HepG2 (cell line): Measurements from ENCODE around the gene CDC37L1. TPM values are rescaled to one million over a fixed set of nuclear protein-coding genes. Genes with fewer than 3 reads are reported as not detected.

Experiments used
- BRF2 ChIP-seq: sonication (generic); formaldehyde crosslinking; IDR thresholded peaks from 2 replicates; pipeline ENCODE4 v1.8.1; 2022; ENCODE audit warnings: mild to moderate bottlenecking, missing genetic modification reagents
- CHD4 ChIP-seq: fragments of 200-600 bp; sonication (generic); IDR thresholded peaks from 2 replicates; pipeline ENCODE4 v1.7.0; 2017; ENCODE audit warnings: mild to moderate bottlenecking, low read length, borderline replicate concordance
- DBP ChIP-seq: sonication (generic); formaldehyde crosslinking; IDR thresholded peaks from 2 replicates; pipeline ENCODE4 v1.4.0; 2020; ENCODE audit warnings: missing genetic modification reagents; ENCODE audit errors: not compliant biosample characterization
- MEIS2 ChIP-seq: sonication (generic); formaldehyde crosslinking; IDR thresholded peaks from 2 replicates; pipeline ENCODE4 v1.9.0; 2021; ENCODE audit warnings: mild to moderate bottlenecking, missing genetic modification reagents
- MYC ChIP-seq: sonication (generic); formaldehyde crosslinking; IDR thresholded peaks from 2 replicates; pipeline ENCODE4 v1.9.0; 2021; ENCODE audit warnings: missing genetic modification reagents, borderline replicate concordance
- MYNN ChIP-seq: sonication (generic); formaldehyde crosslinking; IDR thresholded peaks from 2 replicates; pipeline ENCODE4 v1.4.0; 2020; ENCODE audit warnings: mild to moderate bottlenecking, low read depth, missing genetic modification reagents
- RERE ChIP-seq: IDR thresholded peaks from 2 replicates; pipeline ENCODE4 v1.6.1; 2016; ENCODE audit warnings: low read depth, missing genetic modification reagents, missing compliant biosample characterization
- SMARCC2 ChIP-seq: fragments of 450-650 bp; IDR thresholded peaks from 2 replicates; pipeline ENCODE4 v1.6.1; 2017; ENCODE audit warnings: antibody characterized with exemption, mild to moderate bottlenecking
- SUZ12 ChIP-seq: fragments of 150-350 bp; IDR thresholded peaks from 2 replicates; pipeline ENCODE4 v1.6.1; 2014; ENCODE audit warnings: low read depth, low read length
- ZBTB7B ChIP-seq: sonication (generic); formaldehyde crosslinking; IDR thresholded peaks from 2 replicates; pipeline ENCODE4 v1.4.0; 2020; ENCODE audit warnings: missing genetic modification reagents
- ZFAT ChIP-seq: sonication (generic); formaldehyde crosslinking; conservative IDR thresholded peaks from 2 replicates; pipeline ENCODE4 v1.8.1; 2023; ENCODE audit warnings: missing genetic modification reagents, inconsistent platforms
- ZNF101 ChIP-seq: sonication (generic); formaldehyde crosslinking; IDR thresholded peaks from 2 replicates; pipeline ENCODE4 v1.4.0; 2020; ENCODE audit warnings: mild to moderate bottlenecking, low read depth, missing genetic modification reagents, borderline replicate concordance
- ZNF205 ChIP-seq: IDR thresholded peaks from 2 replicates; pipeline ENCODE4 v1.6.1; 2018; ENCODE audit warnings: missing biosample characterization, missing genetic modification reagents
- ZNF33A ChIP-seq: sonication (generic); formaldehyde crosslinking; IDR thresholded peaks from 2 replicates; pipeline ENCODE4 v1.5.1; 2020; ENCODE audit warnings: missing genetic modification reagents, mild to moderate bottlenecking, moderate library complexity, borderline replicate concordance
- ZNF451 ChIP-seq: sonication (generic); formaldehyde crosslinking; IDR thresholded peaks from 2 replicates; pipeline ENCODE4 v1.5.0; 2020; ENCODE audit warnings: mild to moderate bottlenecking, missing genetic modification reagents
- ZNF788 ChIP-seq: sonication (generic); formaldehyde crosslinking; IDR thresholded peaks from 2 replicates; pipeline ENCODE4 v1.5.0; 2020; ENCODE audit warnings: mild to moderate bottlenecking, missing genetic modification reagents, borderline replicate concordance
- polyA plus RNA-seq, 8 experiments: library from polyadenylated mRNA; depleted of rRNA in 3 of 8; stranded (reverse) in 7 of 8; unstranded in 1 of 8; fragments of >200 nt; fragmentation: Illumina TruSeq in 4 of 8; extraction: Trizol in 4 of 8; gene quantifications; 2 replicates each; pipeline versions ENCODE4 v1.2.1 to v1.2.3, GENCODE V29; 2011 to 2016; ENCODE audit warnings: low read depth in 4 of 8, missing spikeins in 1 of 8, mixed read lengths in 1 of 8; ENCODE audit not compliant: insufficient read depth in 1 of 8
- total RNA-seq, 5 experiments: library from RNA; depleted of rRNA; stranded (reverse); fragments of >200 nt; fragmentation: Illumina TruSeq; extraction: Trizol; gene quantifications; 2 replicates each; pipeline ENCODE4 v1.2.3, GENCODE V29; 2016; ENCODE audit warnings: low read depth in 1 of 5
- TF ChIP-seq, protein P1 (sequence below), 2 experiments: sonication (generic) in 1 of 2; formaldehyde crosslinking in 1 of 2; IDR thresholded peaks; 2 replicates each; pipeline versions ENCODE4 v1.4.0 to v1.6.1; 2018 to 2020; ENCODE audit warnings: missing genetic modification reagents in 2 of 2, borderline replicate concordance in 1 of 2, low read depth in 1 of 2, mild to moderate bottlenecking in 1 of 2, missing biosample characterization in 1 of 2
- TF ChIP-seq, protein P2 (sequence below): sonication (generic); formaldehyde crosslinking; IDR thresholded peaks from 2 replicates; pipeline ENCODE4 v1.5.1; 2020; ENCODE audit warnings: missing genetic modification reagents, mild to moderate bottlenecking, borderline replicate concordance

The CDC37L1 gene
- total and polyA plus RNA-seq, 2 of the 13 experiments (the other 11 are each of a cell fraction or from before 2014, with no cell fraction given) = 5.5 to 17.0 TPM

GRCh38 chr9:4662108-4662988 lies 17.0 kb upstream of the CDC37L1 start, which contains the start of gene PLPP6 (continued):
- TF ChIP-seq, protein P1, sequence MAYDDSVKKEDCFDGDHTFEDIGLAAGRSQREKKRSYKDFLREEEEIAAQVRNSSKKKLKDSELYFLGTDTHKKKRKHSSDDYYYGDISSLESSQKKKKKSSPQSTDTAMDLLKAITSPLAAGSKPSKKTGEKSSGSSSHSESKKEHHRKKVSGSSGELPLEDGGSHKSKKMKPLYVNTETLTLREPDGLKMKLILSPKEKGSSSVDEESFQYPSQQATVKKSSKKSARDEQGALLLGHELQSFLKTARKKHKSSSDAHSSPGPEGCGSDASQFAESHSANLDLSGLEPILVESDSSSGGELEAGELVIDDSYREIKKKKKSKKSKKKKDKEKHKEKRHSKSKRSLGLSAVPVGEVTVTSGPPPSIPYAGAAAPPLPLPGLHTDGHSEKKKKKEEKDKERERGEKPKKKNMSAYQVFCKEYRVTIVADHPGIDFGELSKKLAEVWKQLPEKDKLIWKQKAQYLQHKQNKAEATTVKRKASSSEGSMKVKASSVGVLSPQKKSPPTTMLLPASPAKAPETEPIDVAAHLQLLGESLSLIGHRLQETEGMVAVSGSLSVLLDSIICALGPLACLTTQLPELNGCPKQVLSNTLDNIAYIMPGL (CRISPR knock-in tag; IDR thresholded peaks at IDR 0.05; ENCODE audit: borderline replicate concordance in 1 of 2, low read depth in 1 of 2) = peak; percentile 85 to 96
- no peak; the same call in 1 of the 2 replicates for TF ChIP-seq ZNF788 (CRISPR knock-in tag)
- 0 out of 2 replicates have a peak, but pooled peaks have one; percentile 41 for TF ChIP-seq ZNF33A (CRISPR knock-in tag)
- TF ChIP-seq MEIS2 (CRISPR knock-in tag) = peak; percentile 55; the same call in 1 of the 2 replicates
- TF ChIP-seq BRF2 (CRISPR knock-in tag) = peak; percentile 61; the same call in 1 of the 2 replicates
- no peak for TF ChIP-seq MYNN (CRISPR knock-in tag)
- no peak for TF ChIP-seq CHD4
- no peak for TF ChIP-seq ZNF101 (CRISPR knock-in tag)
- no peak for TF ChIP-seq ZNF451 (CRISPR knock-in tag)
- TF ChIP-seq RERE (CRISPR knock-in tag) = no peak
- TF ChIP-seq ZBTB7B (CRISPR knock-in tag) = peak; percentile 77; the same call in 1 of the 2 replicates
- TF ChIP-seq, protein P2, sequence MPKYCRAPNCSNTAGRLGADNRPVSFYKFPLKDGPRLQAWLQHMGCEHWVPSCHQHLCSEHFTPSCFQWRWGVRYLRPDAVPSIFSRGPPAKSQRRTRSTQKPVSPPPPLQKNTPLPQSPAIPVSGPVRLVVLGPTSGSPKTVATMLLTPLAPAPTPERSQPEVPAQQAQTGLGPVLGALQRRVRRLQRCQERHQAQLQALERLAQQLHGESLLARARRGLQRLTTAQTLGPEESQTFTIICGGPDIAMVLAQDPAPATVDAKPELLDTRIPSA (CRISPR knock-in tag) = 0 out of 2 replicates have a peak, but pooled peaks have one; percentile 42
- TF ChIP-seq SMARCC2 = no peak
- TF ChIP-seq DBP (CRISPR knock-in tag) = peak; percentile 79
- TF ChIP-seq MYC (CRISPR knock-in tag) = peak; percentile 80
- TF ChIP-seq ZNF205 (CRISPR knock-in tag) = peak; percentile 50; the same call in 1 of the 2 replicates
- no peak for TF ChIP-seq SUZ12
- no peak; the same call in 1 of the 2 replicates for TF ChIP-seq ZFAT
